Testis (tissue), 3 donors: ENCODE results near the gene KLHDC10. TPM values are rescaled to one million over a fixed set of nuclear protein-coding genes. Genes with fewer than 3 reads are reported as not detected.

ENCODE experiments used
- DNase-seq: peaks from one replicate; pipeline ENCODE4 v3.0.0-alpha.2; 2019
- H3K27ac ChIP-seq, 2 donors: fragments of 200-600 bp; sonication (generic); one replicate each; pipeline ENCODE4 v1.5.1; 2019
- H3K27me3 ChIP-seq: fragments of 200-600 bp; sonication (generic); one replicate; pipeline ENCODE4 v1.5.1; 2019
- H3K36me3 ChIP-seq: fragments of 200-600 bp; sonication (generic); one replicate; pipeline ENCODE4 v1.5.1; 2017; ENCODE audit warnings: low read depth; ENCODE audit errors: missing control alignments
- H3K4me1 ChIP-seq: fragments of 200-600 bp; sonication (generic); one replicate; pipeline ENCODE4 v1.5.1; 2019
- H3K4me3 ChIP-seq, 2 donors: fragments of 200-600 bp; sonication (generic); one replicate each; pipeline ENCODE4 v1.5.1; 2017 to 2019
- H3K9me3 ChIP-seq: fragments of 200-600 bp; sonication (generic); one replicate; pipeline ENCODE4 v1.5.1; 2017
- POLR2A ChIP-seq: fragments of 450-650 bp; IDR thresholded peaks from one replicate; pipeline ENCODE4 v1.6.1; 2017; ENCODE audit warnings: antibody characterized with exemption, mild to moderate bottlenecking, moderate library complexity
- WGBS, 2 donors: methylation state at CpG; one replicate each; pipeline ENCODE4 v1.1.5; 2018; 5-methylcytosine and 5-hydroxymethylcytosine counted together
- intact Hi-C: fragments of 100-400 bp; cut with DNase I; formaldehyde crosslinking; loops from one replicate; pipeline ENCODE4 v1.15.1; 2023; ENCODE audit warnings: low total_unique reads
- polyA plus RNA-seq: library from polyadenylated mRNA; stranded (reverse); fragments of 350-450 nt; fragmentation: Illumina TruSeq; extraction: RNeasy Lipid Tissue Mini Kit (QIAGEN cat#74804); gene quantifications from one replicate; pipeline ENCODE4 v1.2.3, GENCODE V29; 2014; ENCODE audit warnings: low read depth, low replicate concordance; ENCODE audit not compliant: insufficient read depth
- total RNA-seq, 2 donors: library from RNA; depleted of rRNA; stranded (reverse); fragments of >200 nt; gene quantifications; one replicate each; pipeline ENCODE4 v1.2.3, GENCODE V29; 2016
- TF ChIP-seq, protein P1 (sequence below), 3 experiments: fragments of 450-650 bp in 2 of 3; fragments of 200-600 bp in 1 of 3; sonication (generic) in 1 of 3; IDR thresholded peaks; one replicate each; pipeline ENCODE4 v1.5.1; 2016 to 2019; ENCODE audit warnings: antibody characterized with exemption in 3 of 3, mild to moderate bottlenecking in 2 of 3, moderate library complexity in 1 of 3

The KLHDC10 gene
- total and polyA plus RNA-seq, 3 donors from 2014 or later: 38.4 to 122 (median 44.3) TPM

GRCh38 chr7:130157700-130158099 lies 87.4 kb downstream of the KLHDC10 start:
- 93 to 94% methylated on average over 7 of the region's 7 CpGs for WGBS, 2 donors
- H3K27ac ChIP-seq: no peak overlapping the region
- H3K4me1 ChIP-seq: peaks cover 12% of the 10 kb centered on the region
- H3K4me3 ChIP-seq: no peak overlapping the region
- TF ChIP-seq POLR2A: no peak
- TF ChIP-seq, protein P1, sequence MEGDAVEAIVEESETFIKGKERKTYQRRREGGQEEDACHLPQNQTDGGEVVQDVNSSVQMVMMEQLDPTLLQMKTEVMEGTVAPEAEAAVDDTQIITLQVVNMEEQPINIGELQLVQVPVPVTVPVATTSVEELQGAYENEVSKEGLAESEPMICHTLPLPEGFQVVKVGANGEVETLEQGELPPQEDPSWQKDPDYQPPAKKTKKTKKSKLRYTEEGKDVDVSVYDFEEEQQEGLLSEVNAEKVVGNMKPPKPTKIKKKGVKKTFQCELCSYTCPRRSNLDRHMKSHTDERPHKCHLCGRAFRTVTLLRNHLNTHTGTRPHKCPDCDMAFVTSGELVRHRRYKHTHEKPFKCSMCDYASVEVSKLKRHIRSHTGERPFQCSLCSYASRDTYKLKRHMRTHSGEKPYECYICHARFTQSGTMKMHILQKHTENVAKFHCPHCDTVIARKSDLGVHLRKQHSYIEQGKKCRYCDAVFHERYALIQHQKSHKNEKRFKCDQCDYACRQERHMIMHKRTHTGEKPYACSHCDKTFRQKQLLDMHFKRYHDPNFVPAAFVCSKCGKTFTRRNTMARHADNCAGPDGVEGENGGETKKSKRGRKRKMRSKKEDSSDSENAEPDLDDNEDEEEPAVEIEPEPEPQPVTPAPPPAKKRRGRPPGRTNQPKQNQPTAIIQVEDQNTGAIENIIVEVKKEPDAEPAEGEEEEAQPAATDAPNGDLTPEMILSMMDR (IDR thresholded peaks at IDR 0.05): no peak
- H3K27me3 ChIP-seq: no peaks in the 10 kb centered on the region
- intact Hi-C loops: no loop called here
- H3K9me3 ChIP-seq: no peaks in the 10 kb centered on the region
- DNase-seq: no peak
- H3K36me3 ChIP-seq: no peaks in the 10 kb centered on the region

DNA sequence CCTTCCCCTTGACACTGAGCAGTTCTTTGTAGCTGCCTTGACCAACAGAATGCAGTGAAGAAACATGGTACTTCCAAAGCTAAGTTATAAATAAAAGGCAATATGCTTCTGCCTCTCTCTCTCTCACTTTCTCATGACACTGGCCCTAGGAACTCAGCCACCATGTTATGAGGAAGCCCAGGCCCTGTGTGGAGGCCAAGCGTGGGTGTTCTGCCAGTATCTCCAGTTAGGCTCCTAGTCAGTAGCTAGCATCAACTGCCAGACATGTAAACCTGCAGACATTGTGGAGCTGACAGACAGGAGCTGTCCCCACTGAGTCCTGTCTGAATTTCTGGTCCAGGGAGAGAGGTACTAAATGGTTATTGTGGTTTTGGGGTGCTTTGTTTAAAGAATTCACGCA lies 89.7 kb downstream of the KLHDC10 start:
- WGBS, 2 donors: 95 to 96% methylated on average over 2 of the region's 2 CpGs
- no peak overlapping the region for H3K27ac ChIP-seq
- no peak for DNase-seq
- no peaks in the 10 kb centered on the region for H3K9me3 ChIP-seq
- no peak for TF ChIP-seq POLR2A
- TF ChIP-seq, protein P1 (IDR thresholded peaks at IDR 0.05): no peak
- no peaks in the 10 kb centered on the region for H3K36me3 ChIP-seq
- H3K4me1 ChIP-seq: no peaks in the 10 kb centered on the region
- intact Hi-C loops: no loop called here
- H3K4me3 ChIP-seq: no peak overlapping the region
- H3K27me3 ChIP-seq: no peaks in the 10 kb centered on the region

DNA sequence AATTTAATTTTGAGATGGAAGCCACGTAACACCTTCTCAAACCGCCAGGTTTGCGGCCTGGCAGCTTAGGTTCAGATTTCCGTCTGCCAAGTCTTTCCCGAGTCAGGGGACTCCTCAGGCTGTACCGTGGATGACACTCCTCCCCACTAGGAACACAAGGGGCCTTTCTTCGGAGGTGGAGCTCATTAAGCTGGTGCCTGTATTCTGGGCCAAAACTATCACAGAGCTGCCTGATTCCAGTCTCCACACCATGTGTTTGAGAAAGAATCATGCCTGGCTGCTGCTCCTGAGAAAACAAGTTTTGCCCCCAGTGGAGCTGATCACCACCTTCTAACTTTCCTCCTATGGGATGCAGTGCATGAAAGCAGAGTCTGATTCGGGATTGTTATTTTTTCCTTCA lies 90.1 kb downstream of the KLHDC10 start:
- H3K9me3 ChIP-seq: no peaks in the 10 kb centered on the region
- H3K27me3 ChIP-seq: no peaks in the 10 kb centered on the region
- no peak for DNase-seq
- TF ChIP-seq, protein P1 (IDR thresholded peaks at IDR 0.05): no peak
- no peak for TF ChIP-seq POLR2A
- H3K4me1 ChIP-seq: no peaks in the 10 kb centered on the region
- intact Hi-C loops: no loop called here
- H3K4me3 ChIP-seq: no peak overlapping the region
- no peak overlapping the region for H3K27ac ChIP-seq
- WGBS, 2 donors: 90 to 92% methylated on average over 8 of the region's 8 CpGs
- H3K36me3 ChIP-seq: no peaks in the 10 kb centered on the region

- DNase-seq: no peak
- no peak overlapping the region for H3K27ac ChIP-seq
- WGBS, 2 donors: 97 to 99% methylated on average over 5 of the region's 5 CpGs
Observed at GRCh38 chr7:130162196-130162595, 91.9 kb downstream of the KLHDC10 start.

More at GRCh38 chr7:130162196-130162595, 91.9 kb downstream of the KLHDC10 start:
- Histone ChIP-seq H3K36me3 (no peaks in the 10 kb centered on the region), H3K27me3 (no peaks in the 10 kb centered on the region), H3K9me3 (no peaks in the 10 kb centered on the region), H3K4me1 (no peaks in the 10 kb centered on the region), H3K4me3 (no peak overlapping the region)
- TF ChIP-seq POLR2A: no peak
- TF ChIP-seq, protein P1 (IDR thresholded peaks at IDR 0.05): no peak
- intact Hi-C loops: no loop called here
